Liver (tissue), 3 donors: ENCODE data around the gene BPIFB3.

ENCODE experiments used
- CTCF ChIP-seq: fragments of 150-350 bp; IDR thresholded peaks from 2 replicates; pipeline ENCODE4 v1.5.1; 2017; ENCODE audit warnings: improper control_type of control experiment, low read depth, low read length; ENCODE audit not compliant: missing input control
- MAX ChIP-seq: IDR thresholded peaks from 2 replicates; pipeline ENCODE4 v1.6.1; 2016; ENCODE audit warnings: antibody characterized with exemption
- RAD21 ChIP-seq, 2 donors: IDR thresholded peaks; 2 replicates each; pipeline ENCODE4 v1.6.1; 2016; ENCODE audit warnings: antibody characterized with exemption in 2 of 2, mild to moderate bottlenecking in 2 of 2
- SP1 ChIP-seq: IDR thresholded peaks from 2 replicates; pipeline ENCODE4 v1.6.1; 2018; ENCODE audit warnings: antibody characterized with exemption, mild to moderate bottlenecking
- TF ChIP-seq, protein P1 (sequence below): IDR thresholded peaks from 2 replicates; pipeline ENCODE4 v1.6.1; 2016; ENCODE audit warnings: antibody characterized with exemption
- donor health status: healthy.
- donor health status: healthy.

DNA sequence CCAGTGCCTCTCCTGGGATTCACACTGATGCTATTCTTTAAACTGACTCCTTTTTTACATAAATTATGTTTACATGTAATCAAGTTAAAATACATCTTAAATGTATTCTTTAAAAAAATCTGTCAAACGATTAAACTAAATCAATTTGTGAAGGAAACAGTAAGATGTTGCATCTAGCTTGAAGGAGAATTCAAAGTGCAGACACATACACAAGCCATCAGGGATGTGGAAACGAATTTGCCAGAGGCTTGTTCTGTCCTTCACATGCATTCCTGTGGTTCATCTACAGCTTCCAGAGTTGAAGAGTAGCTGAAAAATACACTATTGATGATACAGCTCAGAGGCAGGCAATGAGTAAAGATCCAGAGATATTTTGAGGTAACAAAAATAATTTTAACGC lies 7.3 kb upstream of the BPIFB3 start:
- TF ChIP-seq CTCF (no peak), MAX (no peak), SP1 (no peak), RAD21 (IDR thresholded peaks at IDR 0.05) (no peak)
- TF ChIP-seq, protein P1, sequence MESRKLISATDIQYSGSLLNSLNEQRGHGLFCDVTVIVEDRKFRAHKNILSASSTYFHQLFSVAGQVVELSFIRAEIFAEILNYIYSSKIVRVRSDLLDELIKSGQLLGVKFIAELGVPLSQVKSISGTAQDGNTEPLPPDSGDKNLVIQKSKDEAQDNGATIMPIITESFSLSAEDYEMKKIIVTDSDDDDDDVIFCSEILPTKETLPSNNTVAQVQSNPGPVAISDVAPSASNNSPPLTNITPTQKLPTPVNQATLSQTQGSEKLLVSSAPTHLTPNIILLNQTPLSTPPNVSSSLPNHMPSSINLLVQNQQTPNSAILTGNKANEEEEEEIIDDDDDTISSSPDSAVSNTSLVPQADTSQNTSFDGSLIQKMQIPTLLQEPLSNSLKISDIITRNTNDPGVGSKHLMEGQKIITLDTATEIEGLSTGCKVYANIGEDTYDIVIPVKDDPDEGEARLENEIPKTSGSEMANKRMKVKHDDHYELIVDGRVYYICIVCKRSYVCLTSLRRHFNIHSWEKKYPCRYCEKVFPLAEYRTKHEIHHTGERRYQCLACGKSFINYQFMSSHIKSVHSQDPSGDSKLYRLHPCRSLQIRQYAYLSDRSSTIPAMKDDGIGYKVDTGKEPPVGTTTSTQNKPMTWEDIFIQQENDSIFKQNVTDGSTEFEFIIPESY = no peak
